Stimulated activated CD8-positive, alpha-beta memory T cell treated with anti-CD3 and anti-CD28 coated beads, Interleukin-2, amount 100 ng/mL, for 1 hour (primary cell): ENCODE measurements around the gene ME3.

Source experiments
- DNase-seq, 2 donors: peaks; one replicate each; pipeline ENCODE4 v3.0.0-alpha.2; 2020; ENCODE audit warnings: low read depth in 2 of 2

The ME3 gene

GRCh38 chr11:86460461-86461385 is 211.7 kb downstream of the ME3 start:
- DNase-seq, result no peak

GRCh38 chr11:86459682-86460460 is 212.5 kb downstream of the ME3 start:
- DNase-seq, result no peak

- DNase-seq, result no peak
These were observed 213.4 kb downstream of the ME3 start for GRCh38 chr11:86459002-86459385.

GRCh38 chr11:86458294-86459001 is 214.0 kb downstream of the ME3 start:
- DNase-seq, result no peak

GRCh38 chr11:86456075-86456939 is 216.1 kb downstream of the ME3 start:
- peak; percentile 43 to 58 for DNase-seq

GRCh38 chr11:86453290-86454030 is 219.0 kb downstream of the ME3 start:
- DNase-seq, result no peak

GRCh38 chr11:86449993-86450629 is 222.3 kb downstream of the ME3 start:
- DNase-seq, result no peak

GRCh38 chr11:86447763-86448480 is 224.5 kb downstream of the ME3 start:
- DNase-seq, result no peak

- no peak for DNase-seq
These were observed 225.5 kb downstream of the ME3 start for GRCh38 chr11:86446924-86447285.

- no peak for DNase-seq
These were observed 226.1 kb downstream of the ME3 start for GRCh38 chr11:86446163-86446923.

- no peak for DNase-seq
These were observed 227.4 kb downstream of the ME3 start for GRCh38 chr11:86444981-86445380.

- DNase-seq, result no peak
These were observed 229.0 kb downstream of the ME3 start for GRCh38 chr11:86443415-86443814.

- no peak for DNase-seq
These were observed 229.6 kb downstream of the ME3 start for GRCh38 chr11:86442827-86443226.

GRCh38 chr11:86442420-86442819 is 230.0 kb downstream of the ME3 start:
- no peak for DNase-seq

- DNase-seq, result no peak
These were observed 231.6 kb downstream of the ME3 start for GRCh38 chr11:86440843-86441242.

- no peak for DNase-seq
These were observed 232.1 kb downstream of the ME3 start for GRCh38 chr11:86440305-86440716.

- no peak for DNase-seq
These were observed 233.7 kb downstream of the ME3 start for GRCh38 chr11:86438685-86439084.

- DNase-seq, result no peak
These were observed 236.7 kb downstream of the ME3 start for GRCh38 chr11:86435711-86436110.
